Neural progenitor cell (in vitro differentiated cells): ENCODE results near the gene PLEKHG5. TPM values are rescaled to one million over a fixed set of nuclear protein-coding genes. Genes with fewer than 3 reads are reported as not detected.

ENCODE experiments used
- DNase-seq: peaks from one replicate; pipeline ENCODE4 v3.0.0-alpha.2; 2016; ENCODE audit warnings: low spot score
- H2AFZ ChIP-seq: fragments of 200-600 bp; sonication (generic); replicated peaks from 2 replicates; pipeline ENCODE4 v1.6.1; 2016; ENCODE audit warnings: antibody characterized with exemption
- H3F3A ChIP-seq: fragments of 200-600 bp; sonication (generic); 2 replicates; pipeline ENCODE4 v1.6.1; 2016; ENCODE audit warnings: antibody characterized with exemption, low read depth
- H3K27ac ChIP-seq: fragments of 200-600 bp; sonication (generic); 2 replicates; pipeline ENCODE4 v1.5.1; 2016; ENCODE audit warnings: mild to moderate bottlenecking
- H3K27me3 ChIP-seq: fragments of 200-600 bp; sonication (generic); 2 replicates; pipeline ENCODE4 v1.6.1; 2016; ENCODE audit warnings: mild to moderate bottlenecking, moderate library complexity
- H3K36me3 ChIP-seq: fragments of 200-600 bp; sonication (generic); 2 replicates; pipeline ENCODE4 v1.5.1; 2016
- H3K4me1 ChIP-seq: fragments of 200-600 bp; sonication (generic); 2 replicates; pipeline ENCODE4 v1.6.1; 2016; ENCODE audit warnings: mixed run types
- H3K4me2 ChIP-seq: fragments of 200-600 bp; sonication (generic); 2 replicates; pipeline ENCODE4 v1.6.1; 2016
- H3K4me3 ChIP-seq: fragments of 200-600 bp; sonication (generic); 2 replicates; pipeline ENCODE4 v1.5.1; 2016
- H3K79me2 ChIP-seq: fragments of 200-600 bp; sonication (generic); 2 replicates; pipeline ENCODE4 v1.6.1; 2016; ENCODE audit warnings: low read depth
- H3K9ac ChIP-seq: fragments of 200-600 bp; sonication (generic); 2 replicates; pipeline ENCODE4 v1.6.1; 2016
- H3K9me3 ChIP-seq: fragments of 200-600 bp; sonication (generic); 2 replicates; pipeline ENCODE4 v1.5.1; 2016; ENCODE audit warnings: low read depth
- H4K20me1 ChIP-seq: fragments of 200-600 bp; sonication (generic); 2 replicates; pipeline ENCODE4 v1.6.1; 2016; ENCODE audit warnings: low read depth
- H3K27ac Mint-ChIP-seq: 3 replicates; pipeline ENCODE4 v1.8.0; 2021; ENCODE audit warnings: mixed read lengths
- H3K27me3 Mint-ChIP-seq: 2 replicates; pipeline ENCODE4 v1.8.0; 2022; ENCODE audit warnings: low read depth, mild to moderate bottlenecking, inconsistent platforms, moderate library complexity, mixed read lengths; ENCODE audit not compliant: insufficient read depth
- H3K36me3 Mint-ChIP-seq: 3 replicates; pipeline ENCODE4 v1.8.0; 2021; ENCODE audit warnings: mixed read lengths
- H3K4me1 Mint-ChIP-seq: 3 replicates; pipeline ENCODE4 v1.8.0; 2021; ENCODE audit warnings: mixed read lengths
- H3K4me3 Mint-ChIP-seq: 3 replicates; pipeline ENCODE4 v1.8.0; 2021; ENCODE audit warnings: mild to moderate bottlenecking, moderate library complexity, mixed read lengths
- H3K9me3 Mint-ChIP-seq: 3 replicates; pipeline ENCODE4 v1.8.0; 2020; ENCODE audit warnings: mixed read lengths
- CTCF ChIP-seq: fragments of 200-600 bp; sonication (generic); IDR thresholded peaks from 2 replicates; pipeline ENCODE4 v1.5.1; 2017; ENCODE audit warnings: antibody characterized with exemption, mild to moderate bottlenecking
- EZH2 ChIP-seq: fragments of 200-600 bp; sonication (generic); IDR thresholded peaks from 2 replicates; pipeline ENCODE4 v1.6.1; 2017; ENCODE audit warnings: antibody characterized with exemption, mild to moderate bottlenecking, moderate library complexity
- EZH2phosphoT487 ChIP-seq: fragments of 200-600 bp; sonication (generic); IDR thresholded peaks from 2 replicates; pipeline ENCODE4 v1.6.1; 2017; ENCODE audit warnings: antibody characterized with exemption
- microRNA-seq: library from miRNA; unstranded; fragments of <30 nt; microRNA quantifications from one replicate; pipeline ENCODE4, GENCODE V29; 2016
- small RNA-seq: library from RNA; depleted of rRNA; stranded (forward); fragments of <200 nt; gene quantifications from one replicate; pipeline ENCODE3, GENCODE V24; 2015
- total RNA-seq: library from RNA; depleted of rRNA; stranded (reverse); fragments of >200 nt; gene quantifications from 2 replicates; pipeline ENCODE4 v1.2.3, GENCODE V29; 2015; ENCODE audit warnings: low replicate concordance

PLEKHG5 gene
- total RNA-seq, 1 donor from 2014 or later, result 7.4 TPM

GRCh38 chr1:6417961-6418667, 73.4 kb downstream of the PLEKHG5 start:
- Mint-ChIP-seq H3K27me3 (peaks cover 63% of the 10 kb centered on the region), H3K4me3 (no peak overlapping the region), H3K36me3 (no peaks in the 10 kb centered on the region), H3K9me3 (peaks cover 2% of the 10 kb centered on the region), H3K4me1 (peaks cover 7% of the 10 kb centered on the region), H3K27ac (peak overlapping the region; percentile 88)
- no peak overlapping the region for H3K9ac ChIP-seq
- no peak overlapping the region for H3K27ac ChIP-seq
- no peak for TF ChIP-seq CTCF
- TF ChIP-seq EZH2, result no peak
- TF ChIP-seq EZH2phosphoT487, result no peak
- DNase-seq, result no peak
- no peak overlapping the region for H3K4me2 ChIP-seq
- H3F3A ChIP-seq, result peaks cover 25% of the 10 kb centered on the region
- H3K27me3 ChIP-seq, result peaks cover 98% of the 10 kb centered on the region
- no peaks in the 10 kb centered on the region for H3K79me2 ChIP-seq
- no peaks in the 10 kb centered on the region for H3K36me3 ChIP-seq
- peaks cover 24% of the 10 kb centered on the region for H3K4me1 ChIP-seq
- H4K20me1 ChIP-seq, result peaks cover 40% of the 10 kb centered on the region
- no peaks in the 10 kb centered on the region for H3K9me3 ChIP-seq
- no peak overlapping the region for H3K4me3 ChIP-seq
- H2AFZ ChIP-seq, result no peak overlapping the region

Small RNA genes within 50 kb of the gene (microRNA-seq; reads per million reads assigned to microRNA genes)
- gene MIR4252, result not detected

Small RNA genes within 50 kb of the gene (small RNA-seq; reads per million reads assigned to genes)
- gene MIR4252, result not detected
- not detected for gene RNU6-731P

Other genes starting within 250 kb of the PLEKHG5 start
- gene HES3, start 247.5 kb downstream of the PLEKHG5 start, total RNA-seq, result 5.5 and 22.2 TPM in 2 replicates
- 8.4 and 27.3 TPM in 2 replicates for gene GPR153, start 230.6 kb downstream of the PLEKHG5 start, total RNA-seq
- gene ACOT7, start 97.9 kb downstream of the PLEKHG5 start, total RNA-seq, result 19.6 and 44.9 TPM in 2 replicates
- 0.04 and 0.22 TPM in 2 replicates for gene HES2, start 71.7 kb downstream of the PLEKHG5 start, total RNA-seq
- gene ESPN, start 66.9 kb downstream of the PLEKHG5 start, total RNA-seq, result 7.1 and 11.0 TPM in 2 replicates
- 15.6 and 23.7 TPM in 2 replicates for gene TNFRSF25, start 25.5 kb downstream of the PLEKHG5 start, total RNA-seq
- 28.1 and 48.0 TPM in 2 replicates for gene NOL9, start 62.8 kb upstream of the PLEKHG5 start, total RNA-seq
- not detected in 2 replicates for gene TAS1R1, start 63.6 kb upstream of the PLEKHG5 start, total RNA-seq
- gene ZBTB48, start 88.3 kb upstream of the PLEKHG5 start, total RNA-seq, result 18.3 and 28.3 TPM in 2 replicates
- gene KLHL21, start 111.2 kb upstream of the PLEKHG5 start, total RNA-seq, result 4.8 and 7.2 TPM in 2 replicates
- gene PHF13, start 122.1 kb upstream of the PLEKHG5 start, total RNA-seq, result 32.0 and 35.6 TPM in 2 replicates
- 25.0 and 37.2 TPM in 2 replicates for gene THAP3, start 133.2 kb upstream of the PLEKHG5 start, total RNA-seq
- gene DNAJC11, start 210.1 kb upstream of the PLEKHG5 start, total RNA-seq, result 39.4 and 47.6 TPM in 2 replicates